ENCODE measurements around the gene TARS1. TPM values are rescaled to one million over a fixed set of nuclear protein-coding genes. Genes with fewer than 3 reads are reported as not detected.

The TARS1 gene
- total RNA-seq, 1 experiment from 2014 or later = 417 TPM

- no peak overlapping the region for H3K4me3 Mint-ChIP-seq
- Histone ChIP-seq H3T11ph (ENCODE audit: low read length) (no peak overlapping the region), H3K79me1 (ENCODE audit: insufficient read depth, low read depth, low read length, poor library complexity, severe bottlenecking) (no peaks in the 10 kb centered on the region), H3K9me3 (ENCODE audit: control insufficient read depth, low read depth, low read length) (no peaks in the 10 kb centered on the region), H4K8ac (replicated peaks; ENCODE audit: insufficient read length, low read depth, low read length) (no peak overlapping the region), H4K91ac (ENCODE audit: insufficient read length, low read depth, low read length) (no peak overlapping the region), H3K23me2 (ENCODE audit: insufficient read length, low read depth, low read length, poor library complexity, severe bottlenecking) (no peaks in the 10 kb centered on the region), H3K4me2 (ENCODE audit: insufficient read depth, insufficient read length, low read length) (no peak overlapping the region), H2BK12ac (ENCODE audit: insufficient read length, low read depth, low read length) (no peak overlapping the region), H2BK20ac (ENCODE audit: low read depth, low read length, poor library complexity, severe bottlenecking) (no peak overlapping the region), H3K27me3 (ENCODE audit: insufficient read depth, low read length) (no peaks in the 10 kb centered on the region), H2BK15ac (ENCODE audit: low read depth, low read length) (no peak overlapping the region), H3K27ac (ENCODE audit: insufficient read length, low read depth, low read length) (no peak overlapping the region), H4K20me1 (ENCODE audit: control insufficient read depth, insufficient read depth, insufficient read length) (no peaks in the 10 kb centered on the region), H2AFZ (ENCODE audit: low read length) (no peak overlapping the region), H2AK5ac (ENCODE audit: insufficient read length, low read length) (no peak overlapping the region), H3K56ac (ENCODE audit: insufficient read length, low read depth, low read length) (no peak overlapping the region), H3K4ac (ENCODE audit: low read depth, low read length) (no peak overlapping the region), H3K4me1 (ENCODE audit: insufficient read depth, low read length) (no peaks in the 10 kb centered on the region), H3K23ac (ENCODE audit: insufficient read length, low read depth, low read length) (no peak overlapping the region), H3K14ac (ENCODE audit: insufficient read depth, low read length) (no peak overlapping the region), H4K5ac (ENCODE audit: insufficient read length, low read depth, low read length) (no peak overlapping the region), H2BK120ac (ENCODE audit: low read depth, low read length, poor library complexity, severe bottlenecking) (no peak overlapping the region), H3K9ac (ENCODE audit: extremely low read depth, insufficient read length, low read length) (no peak overlapping the region), H3K79me2 (ENCODE audit: insufficient read depth, low read length) (no peaks in the 10 kb centered on the region), H3K18ac (ENCODE audit: insufficient read length, low read depth, low read length) (no peak overlapping the region), H2BK5ac (ENCODE audit: insufficient read length, low read length) (no peak overlapping the region)
- no CpG with 5 or more reads among the region's 1 CpG for WGBS (ENCODE audit: extremely low coverage, insufficient read length, low lambda C conversion rate)
- TF ChIP-seq CTCF (conservative IDR thresholded peaks at IDR 0.05) = no peak
- peaks cover 9 to 13% of the 10 kb centered on the region in 2 experiments for H3K9me3 Mint-ChIP-seq
- DNase-seq = no peak
- peaks cover 7 to 25% (median 9%) of the 10 kb centered on the region in 3 experiments; a peak in 6 of 7 replicates for H3K36me3 Mint-ChIP-seq (ENCODE audit: insufficient read depth in 1 of 3, low read depth in 3 of 3)
- H3K27me3 Mint-ChIP-seq (ENCODE audit: low read depth) = no peaks in the 10 kb centered on the region
- H3K27ac Mint-ChIP-seq = no peak overlapping the region
- peaks cover 0 to 6% of the 10 kb centered on the region in 2 experiments; a peak in 3 of 4 replicates for H3K4me1 Mint-ChIP-seq
These were observed 8.1 kb upstream of the TARS1 start for GRCh38 chr5:33432656-33433055.
